HG02798 (cell line): Measurements from ENCODE around the gene CHD1.
A peak's percentile ranks its signal among the peaks of the same experiment; 100 is the strongest.

Experiments used
- ATAC-seq: cut with Tn5 transposase; IDR thresholded peaks from one replicate; pipeline ENCODE4 v1.9.1; 2021; ENCODE audit warnings: mild to moderate bottlenecking; ENCODE audit not compliant: unreplicated experiment, poor library complexity

Gene CHD1

DNA sequence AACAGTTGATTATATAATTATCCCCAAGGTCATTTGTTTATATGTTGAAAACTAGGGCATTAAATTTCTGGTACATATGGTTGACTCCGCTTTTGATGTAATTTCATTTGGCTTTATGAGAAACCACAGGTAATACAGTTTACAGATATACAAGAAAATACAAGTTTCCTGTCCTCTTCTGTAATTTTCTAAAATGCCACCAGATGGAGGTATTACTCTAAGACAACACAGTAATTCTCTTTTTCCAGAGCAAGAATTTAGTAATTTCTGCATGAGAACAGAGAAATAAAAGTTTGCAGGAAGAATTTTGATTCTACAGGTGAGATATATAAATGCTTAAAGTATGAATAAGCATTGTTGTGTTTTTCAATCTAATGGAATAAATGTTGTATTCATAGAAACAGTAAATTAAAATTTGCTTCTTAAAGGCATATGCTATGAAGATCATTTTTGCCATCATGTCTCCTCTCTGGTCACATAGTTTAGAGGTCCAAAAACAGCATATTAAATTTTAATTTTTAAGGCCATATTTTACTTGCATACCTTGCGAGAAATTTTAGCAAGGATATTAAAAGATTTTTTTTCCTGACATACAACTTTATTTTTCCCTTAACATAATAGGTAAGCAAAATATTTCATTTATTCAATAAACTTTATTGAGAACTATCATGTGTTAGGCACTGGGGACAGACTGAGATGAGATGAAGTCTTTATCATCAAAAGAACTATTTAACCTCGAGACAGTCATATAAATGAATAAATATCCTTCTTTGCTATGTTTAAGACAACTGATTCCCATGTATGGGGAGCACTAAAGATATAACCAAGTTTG is 22.7 kb downstream of the CHD1 start:
- peak; percentile 70 for ATAC-seq

DNA sequence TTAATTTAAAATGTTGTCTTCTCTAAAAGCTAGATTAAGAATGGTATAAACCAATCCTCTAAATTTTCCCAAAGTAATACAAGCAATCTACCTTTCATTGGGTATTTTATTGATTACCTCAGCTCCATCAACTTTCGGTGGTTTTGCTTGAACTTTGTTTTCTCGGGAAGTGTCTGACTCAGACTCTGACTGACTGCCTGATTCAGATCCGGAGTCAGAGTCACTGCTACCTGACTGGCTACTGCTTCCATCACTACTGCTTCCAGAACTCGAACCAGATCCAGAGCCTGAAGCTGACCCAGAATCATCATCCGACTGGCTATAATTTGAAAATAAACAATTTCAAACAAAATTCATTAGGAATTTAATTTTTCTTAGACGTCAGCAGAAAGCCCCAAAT is 24.0 kb downstream of the CHD1 start:
- ATAC-seq, result no peak

DNA sequence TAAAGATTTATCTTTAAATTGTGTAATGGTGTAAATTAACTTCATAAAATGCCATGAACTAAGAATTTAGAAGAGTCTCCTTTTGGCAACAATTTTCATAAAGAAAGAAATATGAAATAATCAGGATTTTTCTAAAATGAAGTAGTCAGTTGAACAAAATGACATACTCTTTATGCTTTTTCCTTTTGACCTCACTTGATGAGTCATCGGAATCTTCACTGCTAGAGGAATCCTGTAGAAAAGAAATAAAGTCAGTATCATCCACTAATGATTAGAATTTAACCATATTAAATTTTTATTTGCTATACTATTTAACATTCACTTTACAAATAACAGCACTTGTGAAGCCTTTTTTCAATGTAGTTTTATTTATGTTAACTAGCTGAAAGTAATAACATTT is 26.1 kb downstream of the CHD1 start:
- no peak for ATAC-seq

DNA sequence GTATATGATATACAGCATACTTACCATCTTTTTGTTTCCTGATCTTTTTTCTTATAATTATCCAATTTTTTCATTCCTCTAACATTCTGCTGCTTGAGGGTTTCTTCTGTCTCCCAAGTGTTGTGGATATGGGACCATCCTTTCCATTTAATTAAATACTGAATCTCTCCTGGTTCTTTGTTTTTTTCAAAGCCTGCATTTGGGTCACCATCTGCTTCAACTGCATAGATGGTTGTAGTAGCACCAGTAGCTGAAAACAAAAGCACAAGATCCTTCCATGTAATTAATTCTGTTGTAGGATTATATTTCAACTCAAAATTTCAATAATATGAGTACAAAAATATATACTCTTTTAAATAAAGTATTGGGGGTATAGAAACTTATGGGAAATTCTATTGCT is 29.4 kb downstream of the CHD1 start:
- ATAC-seq, result no peak

DNA sequence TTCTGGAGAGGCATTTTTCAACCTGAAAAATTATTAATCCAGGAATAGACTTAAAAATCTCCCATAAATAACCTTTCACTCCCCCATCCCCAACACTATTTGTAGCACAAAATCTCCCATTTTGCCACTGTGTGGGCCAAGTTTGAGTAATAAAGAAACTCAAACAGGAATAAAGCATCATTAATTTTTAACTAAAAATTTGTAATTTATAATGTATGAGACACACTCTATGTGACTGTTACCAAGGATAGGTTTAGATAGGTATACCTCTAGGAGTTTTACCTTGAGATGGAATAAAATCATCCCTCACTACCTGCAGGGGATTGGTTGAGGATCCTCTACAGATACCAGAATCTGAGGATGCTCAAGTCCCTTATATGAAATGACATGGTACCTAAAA is 30.1 kb downstream of the CHD1 start:
- ATAC-seq, result no peak

DNA sequence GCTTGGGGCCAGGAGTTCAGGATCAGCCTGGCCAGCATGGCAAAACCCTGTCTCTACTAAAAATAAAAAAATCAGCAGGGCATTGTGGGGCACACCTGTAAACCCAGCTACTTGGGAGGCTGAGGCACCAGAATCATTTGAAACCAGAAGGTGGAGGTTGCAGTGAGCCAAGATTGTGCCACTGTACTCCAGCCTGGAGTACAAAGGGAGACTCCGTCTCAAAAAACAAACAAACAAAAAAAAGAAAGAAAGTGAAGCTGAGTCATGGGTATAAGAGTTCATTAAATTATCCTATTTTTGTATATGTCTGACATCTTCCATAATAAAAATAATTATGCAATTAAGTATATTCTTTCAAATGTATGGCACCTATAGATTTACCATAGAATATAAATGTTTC is 37.2 kb downstream of the CHD1 start:
- ATAC-seq, result no peak

DNA sequence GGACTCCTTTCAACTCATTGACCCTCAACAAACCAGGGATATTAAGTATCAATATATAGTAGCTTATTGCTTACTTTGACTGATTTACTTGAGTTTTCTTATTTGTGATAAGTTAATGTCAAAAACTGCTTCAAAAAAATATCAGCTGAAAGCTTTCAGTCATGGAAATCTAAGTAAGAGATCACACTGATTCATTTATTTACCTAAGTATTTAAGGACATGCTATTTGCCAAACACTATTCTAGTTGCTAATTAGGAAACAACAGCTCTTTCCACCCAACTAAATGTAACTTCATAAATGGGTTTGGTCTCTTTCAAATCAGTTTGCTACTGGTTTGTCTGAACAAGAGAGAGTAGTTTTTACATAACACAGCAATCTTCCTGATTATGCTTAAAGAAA is 48.2 kb downstream of the CHD1 start:
- ATAC-seq, result no peak

DNA sequence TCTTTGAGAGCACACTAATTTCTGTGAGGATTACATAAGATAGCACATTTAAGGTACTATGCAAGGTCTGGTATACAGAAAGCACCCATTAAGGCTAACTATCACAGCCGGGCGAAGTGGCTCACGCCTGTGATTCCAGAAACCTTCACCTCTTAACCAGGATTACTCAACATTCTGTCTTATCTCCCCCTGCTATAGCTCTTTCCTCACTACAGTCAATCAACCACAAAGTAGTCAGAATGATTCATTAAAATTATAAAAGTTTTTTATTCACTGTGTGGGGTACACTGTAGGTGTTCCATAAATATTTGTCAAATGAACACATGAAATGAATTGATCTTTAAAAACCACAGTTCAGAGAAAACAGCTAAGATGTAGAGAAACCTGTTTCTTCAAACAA is 48.7 kb downstream of the CHD1 start:
- ATAC-seq, result no peak

DNA sequence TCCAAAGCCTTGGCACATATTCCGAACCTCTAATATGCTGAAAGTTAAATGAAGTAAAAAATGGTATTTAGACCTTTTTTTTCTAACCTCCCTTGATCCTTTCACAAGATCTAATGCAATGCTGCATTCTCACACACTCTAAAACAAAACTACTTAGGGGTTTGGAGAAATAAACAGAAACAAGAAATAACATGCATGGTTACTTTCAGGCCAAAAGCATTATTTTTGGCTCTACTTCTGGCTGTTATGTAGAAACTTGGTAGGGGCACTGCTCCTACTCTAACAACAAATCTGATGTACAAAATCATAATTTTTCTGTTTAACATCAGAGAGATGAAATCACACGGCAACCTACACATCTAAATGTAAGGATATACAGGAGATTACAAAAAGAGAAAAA is 51.2 kb downstream of the CHD1 start:
- no peak for ATAC-seq

DNA sequence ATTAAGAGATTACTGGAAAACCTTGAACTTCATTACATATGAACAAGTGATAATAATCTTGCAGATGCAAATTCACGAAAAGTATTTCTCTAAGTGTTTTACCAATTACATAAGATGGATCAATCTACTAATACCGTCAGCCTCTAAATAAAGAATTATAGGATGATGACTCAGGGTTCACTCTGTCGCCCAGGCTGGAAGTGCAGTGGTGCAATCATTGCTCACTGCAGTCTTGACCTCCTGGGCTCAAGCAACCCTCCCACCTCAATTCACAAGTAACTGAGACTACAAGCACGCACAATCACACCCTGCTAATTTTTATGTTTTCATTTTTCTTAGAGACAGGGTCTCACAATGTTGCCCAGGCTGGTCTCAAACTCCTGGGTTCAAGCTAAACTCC is 56.1 kb downstream of the CHD1 start:
- no peak for ATAC-seq

DNA sequence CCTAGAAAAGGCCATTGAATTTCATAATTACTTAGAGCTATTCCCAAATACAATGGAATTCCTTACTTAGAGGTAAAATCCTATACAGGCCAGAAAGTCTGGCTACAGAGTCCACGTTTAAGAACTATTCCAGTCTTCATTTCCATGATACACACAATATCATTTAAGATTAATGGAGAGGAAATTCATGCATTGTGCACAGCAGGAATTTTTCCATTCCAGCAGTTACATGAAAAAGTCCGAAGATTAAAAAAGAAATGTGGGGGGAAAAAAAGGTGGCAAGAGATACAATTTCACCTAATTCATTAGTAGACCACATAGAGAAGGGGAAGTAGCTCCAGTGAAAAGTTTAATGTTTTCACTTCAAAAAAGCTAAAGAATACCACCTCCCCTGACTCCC is 63.1 kb downstream of the CHD1 start:
- no peak for ATAC-seq

DNA sequence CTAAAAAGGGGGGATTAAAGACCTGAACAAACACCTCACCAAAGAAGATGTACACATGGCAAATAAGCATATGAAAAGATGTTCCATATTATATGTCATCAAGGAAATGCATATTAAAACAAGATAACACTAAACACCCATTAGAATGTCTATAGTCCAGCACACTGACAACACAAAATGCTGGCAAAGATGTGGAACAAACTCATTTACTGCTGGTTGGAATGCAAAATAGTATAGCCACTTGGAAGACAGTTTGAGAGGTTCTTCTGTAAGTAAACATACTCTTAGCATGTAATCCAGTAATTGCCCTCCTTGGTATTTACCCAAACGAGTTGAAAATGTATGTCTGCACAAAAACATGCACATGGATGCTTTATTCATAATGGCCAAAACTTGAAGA is 81.8 kb downstream of the CHD1 start:
- ATAC-seq, result no peak

DNA sequence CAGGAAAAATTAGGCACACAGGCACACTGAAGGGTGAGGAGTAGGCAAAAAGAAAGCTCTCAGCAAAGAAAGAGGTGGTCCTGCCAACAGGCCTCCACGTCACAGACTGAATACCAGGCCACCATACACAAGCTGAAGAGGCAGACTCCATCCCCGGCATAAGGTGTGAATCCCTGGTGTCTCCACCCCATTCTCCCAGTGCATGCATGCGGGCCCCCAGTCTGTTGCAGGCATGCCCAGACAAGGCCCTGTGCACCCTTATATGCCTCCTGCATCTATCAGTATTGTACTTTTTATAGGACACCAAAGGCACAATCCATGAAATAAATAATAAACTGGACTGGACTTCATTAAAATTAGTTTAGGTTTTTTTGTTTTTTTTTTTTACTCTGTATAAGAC is 82.3 kb downstream of the CHD1 start:
- ATAC-seq, result no peak

DNA sequence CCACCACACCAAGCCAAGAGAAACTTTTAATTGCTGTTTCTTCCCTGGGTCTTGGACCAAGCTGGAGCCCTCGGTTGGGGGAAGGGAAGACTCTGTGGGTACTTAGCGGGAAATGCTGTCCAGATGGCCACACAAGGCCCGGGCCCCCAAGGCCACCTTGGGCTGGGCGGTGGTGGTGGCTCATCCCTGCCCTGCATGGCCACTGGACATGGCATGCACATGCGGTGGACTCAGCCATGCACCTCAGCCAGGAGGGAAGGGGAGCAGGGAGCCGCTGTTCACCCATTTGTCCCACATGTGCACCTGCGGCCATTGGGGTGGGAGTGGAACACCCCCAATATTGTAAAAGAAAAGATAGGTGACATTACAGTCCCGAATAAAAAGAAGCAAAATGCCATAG is 82.9 kb downstream of the CHD1 start:
- ATAC-seq, result no peak

DNA sequence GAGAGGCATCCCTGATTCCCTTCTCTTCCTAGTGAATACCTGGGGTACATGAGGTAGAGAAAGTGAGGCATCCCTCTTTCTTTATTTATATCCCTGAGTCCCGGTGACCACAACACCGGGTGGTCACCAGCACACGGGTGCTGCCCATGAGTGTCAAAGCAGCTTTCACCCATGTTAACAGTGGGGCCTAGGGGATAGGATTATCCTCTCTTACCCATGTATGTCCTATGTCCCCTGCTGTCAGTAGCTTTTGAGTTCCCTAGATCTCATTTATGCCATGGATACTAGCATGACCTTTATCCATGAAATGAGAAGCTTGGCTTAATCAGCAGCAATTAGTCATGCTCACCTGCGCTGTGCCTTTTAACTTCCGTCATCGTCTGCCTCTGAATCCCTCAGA is 83.9 kb downstream of the CHD1 start:
- no peak for ATAC-seq

DNA sequence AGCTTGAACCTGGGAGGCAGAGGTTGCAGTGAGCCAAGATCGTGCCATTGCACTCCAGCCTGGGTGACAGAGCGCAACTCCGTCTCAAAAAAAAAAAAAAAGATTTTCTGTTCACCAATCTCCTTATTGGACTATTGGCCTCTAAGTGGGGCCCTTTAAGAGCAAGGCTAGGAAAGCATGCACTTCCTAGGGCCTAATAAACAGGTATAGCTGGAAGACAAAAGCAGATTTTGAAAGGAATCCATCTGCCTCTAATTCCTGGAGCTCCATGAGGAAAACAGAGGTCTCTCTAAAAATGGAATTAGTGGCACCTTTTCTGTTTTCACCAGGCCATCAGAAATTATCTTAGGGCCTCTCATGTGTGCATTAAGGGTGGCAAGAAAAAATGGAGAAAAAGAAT is 85.3 kb downstream of the CHD1 start:
- ATAC-seq, result no peak

DNA sequence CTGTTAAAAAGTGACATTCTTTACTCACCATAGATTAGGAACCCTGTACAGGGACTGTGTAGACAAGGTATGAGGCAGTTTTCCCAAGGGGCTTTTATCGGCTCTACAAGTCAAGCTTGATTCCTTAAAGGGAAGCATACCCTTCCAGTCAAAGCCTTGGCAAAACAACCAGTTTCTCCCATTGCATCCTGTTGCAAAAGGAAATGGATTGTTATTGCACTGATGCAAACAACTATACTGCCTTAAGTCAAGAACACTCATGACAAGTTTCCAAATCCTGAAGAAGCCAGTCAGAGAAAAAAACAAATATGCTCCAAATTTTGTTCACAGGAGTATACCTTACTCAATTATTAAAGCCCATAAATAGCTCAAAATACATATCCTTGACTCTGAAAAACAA is 87.9 kb downstream of the CHD1 start:
- no peak for ATAC-seq

DNA sequence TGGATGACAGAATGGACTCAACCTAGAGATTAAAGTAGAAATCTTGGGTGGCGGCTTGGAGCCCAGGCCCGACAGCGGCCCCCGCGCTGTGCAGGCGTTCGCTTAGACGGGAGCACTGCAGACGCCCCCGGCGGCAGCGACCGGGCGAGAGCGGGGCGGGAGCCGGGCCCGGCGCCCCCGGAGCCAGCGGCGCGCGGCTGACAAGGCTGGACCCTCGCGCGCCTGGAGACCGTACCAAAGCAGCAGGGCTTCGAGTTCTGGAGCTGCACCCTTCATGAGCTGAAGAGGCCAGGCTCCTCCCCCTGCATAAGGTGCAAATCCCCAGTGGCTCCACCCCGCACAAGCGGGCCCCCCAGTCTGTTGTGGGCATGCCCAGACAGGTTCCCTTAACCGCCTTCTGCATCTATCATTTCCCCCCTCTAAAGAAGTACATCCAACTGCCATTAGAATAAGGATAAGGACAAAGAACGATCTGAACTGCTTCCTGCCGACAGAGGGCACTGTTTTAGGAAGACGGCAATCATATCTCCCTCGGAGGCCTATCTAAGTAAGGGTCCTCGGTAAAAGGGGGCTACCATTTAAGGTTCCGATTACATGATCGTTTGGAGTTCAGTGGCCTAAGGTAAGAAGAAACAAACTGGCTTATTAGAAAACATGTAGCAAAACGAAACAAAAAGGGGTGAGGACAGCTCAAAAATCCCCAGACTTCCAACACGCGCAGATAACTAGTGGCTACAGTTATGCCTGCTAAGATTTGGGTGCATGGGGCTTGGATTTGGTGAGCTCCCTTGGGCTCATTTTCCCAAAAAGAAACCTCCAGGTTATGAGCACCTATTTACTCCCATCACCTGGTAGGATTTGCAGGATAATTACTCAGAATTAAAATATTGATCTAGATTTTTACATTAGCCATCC is 89.1 kb downstream of the CHD1 start:
- ATAC-seq, result peak; percentile 73

DNA sequence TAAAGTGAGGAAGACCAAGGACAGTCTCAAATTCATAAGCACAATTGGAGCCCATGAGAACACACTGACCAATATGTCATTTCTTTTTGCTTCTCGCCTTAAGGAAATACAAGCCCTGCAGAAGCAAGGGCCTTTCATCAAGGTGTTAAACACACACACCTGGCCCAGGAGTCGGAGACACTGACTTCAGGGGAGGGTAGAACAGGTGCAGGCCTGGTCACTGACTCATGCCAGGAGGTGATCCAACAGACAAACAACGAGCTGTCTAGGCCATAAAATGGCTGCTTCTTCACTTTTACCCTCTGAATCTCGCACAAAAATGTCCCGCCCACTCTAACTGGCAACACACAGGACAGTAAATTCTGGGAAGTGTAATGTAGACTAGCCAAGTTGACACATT is 92.6 kb downstream of the CHD1 start:
- ATAC-seq, result no peak

DNA sequence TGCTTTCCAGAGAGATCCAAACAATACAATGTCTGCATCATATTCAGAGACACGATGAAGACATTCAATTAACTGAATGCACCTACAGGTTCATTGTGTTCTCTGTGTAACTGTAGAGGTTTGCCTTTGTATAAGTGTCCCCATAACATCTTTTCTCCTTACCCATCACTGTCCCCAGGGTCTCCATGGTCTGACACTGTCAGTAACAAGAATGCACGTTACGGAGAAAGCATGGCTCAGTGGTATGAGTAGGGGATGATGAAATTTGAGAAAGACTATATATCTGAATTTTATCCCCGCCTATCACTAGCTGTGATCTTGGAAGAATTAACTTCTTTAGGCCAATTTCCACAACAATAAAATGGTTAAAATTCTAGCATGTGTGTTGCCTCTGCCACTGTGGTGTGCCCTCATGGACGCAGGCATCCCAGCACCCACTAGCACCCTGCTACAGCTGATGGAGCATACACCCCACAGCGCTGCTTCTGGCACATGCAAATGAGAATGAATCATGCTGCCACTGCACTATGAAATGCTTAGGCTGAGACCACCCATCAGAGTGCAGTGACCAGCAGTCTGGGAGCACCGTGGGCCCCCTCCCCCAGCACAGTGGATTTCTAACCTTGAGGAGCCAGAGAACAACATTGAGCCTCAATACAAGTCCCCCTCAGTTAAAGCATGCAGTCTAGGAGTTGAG is 101.1 kb downstream of the CHD1 start:
- ATAC-seq, result no peak

DNA sequence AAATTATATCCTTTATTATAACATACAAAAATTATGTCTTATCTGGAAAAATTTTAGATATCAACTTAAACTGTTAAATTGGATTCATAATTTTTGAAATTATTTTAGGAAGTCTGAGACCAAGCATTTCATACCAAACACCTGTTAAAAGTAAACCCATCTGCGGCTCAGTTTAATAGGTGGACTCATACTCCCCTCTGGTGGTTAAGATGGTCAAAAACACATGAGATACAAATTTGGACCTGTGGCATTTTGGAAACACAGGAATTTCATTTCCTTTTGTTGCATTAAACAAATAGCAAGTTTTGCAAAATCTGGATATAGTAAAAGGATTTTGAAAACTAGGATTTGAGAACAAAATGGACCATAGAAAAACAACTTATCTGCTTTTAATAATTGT is 101.6 kb downstream of the CHD1 start:
- peak; percentile 66 for ATAC-seq
